Naive B cell (primary cell): ENCODE results near the gene PAX5. TPM values are rescaled to one million over a fixed set of nuclear protein-coding genes. Genes with fewer than 3 reads are reported as not detected.
"Not testable (repeated sequence)": the region's sequence is repeated elsewhere in the genome, so short reads cannot be mapped to it uniquely, and the experiment has no call there.

Source experiments
- ATAC-seq, 2 donors: fragments of 150-1000 bp; cut with Tn5 transposase; 2 replicates each; pipeline ENCODE4 v1.10.0; 2021; ENCODE audit warnings: low read depth in 2 of 2, mild to moderate bottlenecking in 2 of 2, moderate library complexity in 2 of 2
- DNase-seq: peaks from one replicate; pipeline ENCODE4 v3.0.0; 2022
- H3K27ac Mint-ChIP-seq, 6 donors: one replicate each; pipeline ENCODE4 v1.8.0; 2020 to 2022; ENCODE audit warnings: mild to moderate bottlenecking in 6 of 6, mixed read lengths in 6 of 6, moderate library complexity in 5 of 6, inconsistent platforms in 2 of 6
- H3K27me3 Mint-ChIP-seq, 3 donors: one replicate each; pipeline ENCODE4 v1.8.0; 2021 to 2022; ENCODE audit warnings: mixed read lengths in 3 of 3, mild to moderate bottlenecking in 1 of 3
- H3K36me3 Mint-ChIP-seq, 2 donors: one replicate each; pipeline ENCODE4 v1.8.0; 2020 to 2022; ENCODE audit warnings: mixed read lengths in 2 of 2, inconsistent platforms in 1 of 2, mild to moderate bottlenecking in 1 of 2
- H3K4me1 Mint-ChIP-seq, 3 donors: one replicate each; pipeline ENCODE4 v1.8.0; 2020 to 2022; ENCODE audit warnings: mixed read lengths in 3 of 3, inconsistent platforms in 1 of 3, mild to moderate bottlenecking in 1 of 3, moderate library complexity in 1 of 3
- H3K4me3 Mint-ChIP-seq, 8 donors: one replicate each; pipeline ENCODE4 v1.8.0; 2020 to 2022; ENCODE audit warnings: mild to moderate bottlenecking in 8 of 8, mixed read lengths in 8 of 8, moderate library complexity in 8 of 8, inconsistent platforms in 2 of 8
- H3K9me3 Mint-ChIP-seq, 7 donors: one replicate each; pipeline ENCODE4 v1.8.0; 2020 to 2022; ENCODE audit warnings: mixed read lengths in 7 of 7, mild to moderate bottlenecking in 5 of 7, inconsistent platforms in 2 of 7, moderate library complexity in 1 of 7
- polyA plus RNA-seq, 6 donors: library from polyadenylated mRNA; unstranded; fragments of 300-500 nt; fragmentation: Illumina TruSeq; gene quantifications; one replicate each; pipeline ENCODE4 v1.2.3, GENCODE V29; 2021; ENCODE audit warnings: low read depth in 6 of 6

Gene PAX5
- polyA plus RNA-seq, 6 donors from 2014 or later, result 17.1 to 83.5 (median 45.3) TPM

GRCh38 chr9:37054363-37054720 lies 20.3 kb upstream of the PAX5 start:
- not testable (repeated sequence) for H3K9me3 Mint-ChIP-seq, H3K27me3 Mint-ChIP-seq, DNase-seq, H3K36me3 Mint-ChIP-seq
- Mint-ChIP-seq H3K27ac (peak overlapping the region in 1 of 6 donors; percentile 5), H3K4me3 (peak overlapping the region in 2 of 8 donors; percentile 0 to 40), H3K4me1 (peaks cover 18 to 31% (median 30%) of the 10 kb centered on the region in 3 donors)
- peak; percentile 54 to 64 for ATAC-seq

- H3K4me3 Mint-ChIP-seq, result peak overlapping the region in 1 of 8 donors; percentile 22
- H3K27me3 Mint-ChIP-seq, result no peaks in the 10 kb centered on the region
- DNase-seq (no peak), ATAC-seq (no peak)
- H3K9me3 Mint-ChIP-seq, result no peaks in the 10 kb centered on the region
- peaks cover 12 to 30% (median 26%) of the 10 kb centered on the region in 3 donors for H3K4me1 Mint-ChIP-seq
- H3K36me3 Mint-ChIP-seq, result no peaks in the 10 kb centered on the region
- peak overlapping the region in 1 of 6 donors; percentile 5 for H3K27ac Mint-ChIP-seq
Observed at GRCh38 chr9:37053684-37054362, 19.8 kb upstream of the PAX5 start.

- Mint-ChIP-seq H3K4me1 (peaks cover 22 to 44% (median 30%) of the 10 kb centered on the region in 3 donors), H3K9me3 (no peaks in the 10 kb centered on the region), H3K27me3 (no peaks in the 10 kb centered on the region), H3K4me3 (peak overlapping the region in 5 of 8 donors; percentile 36 to 59 (median 38)), H3K36me3 (no peaks in the 10 kb centered on the region), H3K27ac (peak overlapping the region in 3 of 6 donors; percentile 9 to 69 (median 64))
- ATAC-seq, result peak; percentile 77 to 80
- DNase-seq, result peak; percentile 25
Observed at GRCh38 chr9:37046683-37047082, 12.6 kb upstream of the PAX5 start.

GRCh38 chr9:37042421-37042820 lies 8.4 kb upstream of the PAX5 start:
- peaks cover 49 to 84% (median 66%) of the 10 kb centered on the region in 3 donors for H3K4me1 Mint-ChIP-seq
- H3K36me3 Mint-ChIP-seq, result no peaks in the 10 kb centered on the region
- H3K9me3 Mint-ChIP-seq, result no peaks in the 10 kb centered on the region
- no peak for ATAC-seq
- peak overlapping the region in 2 of 6 donors; percentile 6 to 49 for H3K27ac Mint-ChIP-seq
- no peak for DNase-seq
- no peak overlapping the region for H3K4me3 Mint-ChIP-seq
- H3K27me3 Mint-ChIP-seq, result no peaks in the 10 kb centered on the region

- peak overlapping the region; percentile 18 to 92 (median 80) for H3K27ac Mint-ChIP-seq
- H3K4me1 Mint-ChIP-seq, result peaks cover 54 to 73% (median 70%) of the 10 kb centered on the region in 3 donors
- peak overlapping the region in 6 of 8 donors; percentile 13 to 74 (median 32) for H3K4me3 Mint-ChIP-seq
- H3K36me3 Mint-ChIP-seq, result peaks cover 6 to 8% of the 10 kb centered on the region in 2 donors
- H3K27me3 Mint-ChIP-seq, result no peaks in the 10 kb centered on the region
- DNase-seq (peak; percentile 17), ATAC-seq (no peak)
- no peaks in the 10 kb centered on the region for H3K9me3 Mint-ChIP-seq
Observed at GRCh38 chr9:37040508-37041127, 6.5 kb upstream of the PAX5 start.

GRCh38 chr9:37038943-37039464 lies 4.9 kb upstream of the PAX5 start:
- Mint-ChIP-seq H3K27ac (peak overlapping the region; percentile 37 to 100 (median 100)), H3K4me3 (peak overlapping the region; percentile 68 to 100 (median 97)), H3K36me3 (peaks cover 6 to 10% of the 10 kb centered on the region in 2 donors), H3K4me1 (peaks cover 47 to 78% (median 68%) of the 10 kb centered on the region in 3 donors), H3K27me3 (no peaks in the 10 kb centered on the region), H3K9me3 (no peaks in the 10 kb centered on the region)
- no peak for ATAC-seq
- DNase-seq, result peak; percentile 18

GRCh38 chr9:37038302-37038942 lies 4.4 kb upstream of the PAX5 start:
- no peak for DNase-seq
- no peaks in the 10 kb centered on the region for H3K27me3 Mint-ChIP-seq
- H3K4me1 Mint-ChIP-seq, result peaks cover 43 to 73% (median 66%) of the 10 kb centered on the region in 3 donors
- ATAC-seq, result no peak
- no peaks in the 10 kb centered on the region for H3K9me3 Mint-ChIP-seq
- H3K4me3 Mint-ChIP-seq, result peak overlapping the region; percentile 90 to 100 (median 97)
- H3K27ac Mint-ChIP-seq, result peak overlapping the region; percentile 99 to 100 (median 100)
- peaks cover 6 to 10% of the 10 kb centered on the region in 2 donors for H3K36me3 Mint-ChIP-seq

- H3K9me3 Mint-ChIP-seq, result no peaks in the 10 kb centered on the region
- H3K27me3 Mint-ChIP-seq, result no peaks in the 10 kb centered on the region
- ATAC-seq, result peak; percentile 8
- DNase-seq, result peak; percentile 59
- H3K27ac Mint-ChIP-seq, result peak overlapping the region; percentile 99 to 100 (median 100)
- H3K4me3 Mint-ChIP-seq, result peak overlapping the region; percentile 90 to 100 (median 97)
- H3K4me1 Mint-ChIP-seq, result peaks cover 46 to 69% (median 67%) of the 10 kb centered on the region in 3 donors
- H3K36me3 Mint-ChIP-seq, result peaks cover 6 to 10% of the 10 kb centered on the region in 2 donors
Observed at GRCh38 chr9:37037503-37038301, 3.6 kb upstream of the PAX5 start.

GRCh38 chr9:37036776-37037502 lies 2.9 kb upstream of the PAX5 start:
- ATAC-seq (peak; percentile 35 to 42), DNase-seq (peak; percentile 76)
- H3K36me3 Mint-ChIP-seq, result peaks cover 6 to 10% of the 10 kb centered on the region in 2 donors
- no peaks in the 10 kb centered on the region for H3K27me3 Mint-ChIP-seq
- H3K4me1 Mint-ChIP-seq, result peaks cover 53 to 72% (median 67%) of the 10 kb centered on the region in 3 donors
- peak overlapping the region; percentile 90 to 100 (median 97) for H3K4me3 Mint-ChIP-seq
- no peaks in the 10 kb centered on the region for H3K9me3 Mint-ChIP-seq
- H3K27ac Mint-ChIP-seq, result peak overlapping the region; percentile 99 to 100 (median 100)

GRCh38 chr9:37036371-37036775 lies 2.3 kb upstream of the PAX5 start:
- ATAC-seq, result peak in 1 of 2 donors; percentile 3
- H3K4me1 Mint-ChIP-seq, result peaks cover 56 to 72% (median 67%) of the 10 kb centered on the region in 3 donors

GRCh38 chr9:37035648-37036370 lies 1.7 kb upstream of the PAX5 start:
- Mint-ChIP-seq H3K4me3 (peak overlapping the region; percentile 90 to 100 (median 97)), H3K9me3 (no peaks in the 10 kb centered on the region), H3K27ac (peak overlapping the region; percentile 98 to 100 (median 100)), H3K27me3 (no peaks in the 10 kb centered on the region), H3K36me3 (peaks cover 6 to 10% of the 10 kb centered on the region in 2 donors), H3K4me1 (peaks cover 56 to 72% (median 67%) of the 10 kb centered on the region in 3 donors)
- DNase-seq (peak; percentile 19), ATAC-seq (no peak)

More at GRCh38 chr9:37036371-37036775, 2.3 kb upstream of the PAX5 start:
- Mint-ChIP-seq H3K9me3 (no peaks in the 10 kb centered on the region), H3K27me3 (no peaks in the 10 kb centered on the region), H3K36me3 (peaks cover 6 to 10% of the 10 kb centered on the region in 2 donors), H3K4me3 (peak overlapping the region; percentile 90 to 100 (median 97)), H3K27ac (peak overlapping the region; percentile 99 to 100 (median 100))
- peak; percentile 60 for DNase-seq
